HG03571 (cell line): ENCODE data around the gene GBGT1.
A peak's percentile ranks its signal among the peaks of the same experiment; 100 is the strongest.

ENCODE experiments used
- ATAC-seq: cut with Tn5 transposase; IDR thresholded peaks from one replicate; pipeline ENCODE4 v1.9.1; 2021; ENCODE audit not compliant: unreplicated experiment

The GBGT1 gene

DNA sequence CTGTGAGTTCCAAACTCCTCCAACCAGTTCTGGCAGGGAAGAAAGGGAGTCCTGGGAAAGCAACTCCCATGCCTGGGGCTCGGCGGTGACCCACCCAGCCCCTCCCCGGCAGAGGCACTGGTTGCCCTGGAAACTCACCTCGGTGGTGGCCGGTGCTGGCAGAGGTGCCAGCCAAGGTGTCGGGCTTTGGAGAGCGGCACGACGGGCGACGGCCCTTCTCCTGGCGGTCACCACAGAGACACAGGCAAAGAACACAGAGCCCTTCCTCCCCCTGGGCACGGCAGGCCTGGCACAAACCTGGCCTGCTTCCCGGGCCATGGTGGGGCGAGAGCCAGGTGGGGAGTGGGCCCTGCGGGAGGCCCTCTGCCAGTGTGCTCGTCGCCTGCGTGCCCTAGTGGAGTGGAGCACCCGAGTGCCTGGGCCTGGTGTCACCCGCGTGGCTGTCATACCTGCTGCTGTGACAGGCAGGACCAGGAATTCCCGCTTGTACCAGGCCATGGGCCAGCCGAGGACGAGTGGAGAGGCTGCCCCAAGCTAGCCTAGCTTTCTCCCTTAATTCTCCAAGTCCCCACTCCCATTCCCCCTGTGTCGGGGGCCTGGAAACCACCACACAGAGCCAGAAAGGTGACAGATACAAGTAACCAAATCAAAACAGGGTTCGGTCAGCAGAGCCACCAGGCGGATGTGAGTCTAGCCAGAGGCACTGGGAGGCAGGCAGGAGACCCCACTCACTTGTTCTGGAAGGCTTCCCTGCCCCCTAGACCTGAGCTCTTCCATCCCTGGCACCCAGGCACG lies 34.5 kb downstream of the GBGT1 start:
- no peak for ATAC-seq

DNA sequence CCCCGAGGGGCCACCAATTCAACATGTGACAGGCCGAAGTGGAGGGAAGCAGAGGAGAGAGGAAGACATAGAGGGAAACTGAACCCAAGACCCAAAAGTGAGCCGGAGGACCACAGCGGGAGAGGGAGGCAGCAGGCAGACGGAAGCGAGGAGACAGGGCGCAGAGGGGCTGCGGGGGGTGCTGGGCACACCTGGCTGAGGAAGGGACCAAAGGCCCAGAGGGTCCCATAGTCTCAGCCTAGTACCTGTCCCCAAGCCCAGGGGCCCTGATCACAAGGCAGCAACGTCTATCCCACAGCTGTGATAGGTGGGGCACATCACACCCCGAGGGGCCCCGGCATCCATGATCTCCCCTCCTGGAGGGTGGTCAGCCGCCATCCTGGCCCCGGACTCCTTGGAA lies 35.6 kb downstream of the GBGT1 start:
- no peak for ATAC-seq

DNA sequence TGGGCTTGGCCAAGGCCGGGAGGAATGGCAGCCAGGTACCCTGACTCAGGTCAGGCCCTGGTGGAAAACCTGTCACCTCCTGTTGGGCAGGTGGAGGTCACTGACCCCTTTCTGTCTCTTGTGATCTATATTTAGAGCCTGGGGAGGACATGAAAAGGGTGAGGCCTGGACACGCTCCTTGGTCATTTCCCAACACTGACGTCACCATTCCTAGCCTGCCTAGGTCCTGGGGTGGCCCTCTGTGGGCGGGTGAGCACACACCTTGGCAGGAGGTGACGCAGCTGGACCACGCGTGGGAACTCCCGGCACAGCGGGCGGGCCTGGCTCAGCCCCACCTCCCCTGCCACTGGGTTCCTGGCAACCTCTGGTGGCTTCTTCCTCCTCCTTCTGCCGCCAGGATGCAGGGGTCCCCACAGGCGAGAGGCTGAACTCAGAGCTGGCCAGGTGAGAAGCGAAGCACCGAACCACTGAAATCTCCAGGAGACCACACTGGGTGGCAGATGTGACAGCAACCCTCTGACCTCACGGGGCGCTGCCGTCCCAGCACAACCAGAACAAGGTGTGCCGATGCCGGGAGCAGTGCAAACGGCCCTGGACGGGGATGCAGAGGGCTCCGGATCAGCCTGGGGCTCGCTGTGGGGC lies 36.3 kb downstream of the GBGT1 start:
- ATAC-seq = no peak

DNA sequence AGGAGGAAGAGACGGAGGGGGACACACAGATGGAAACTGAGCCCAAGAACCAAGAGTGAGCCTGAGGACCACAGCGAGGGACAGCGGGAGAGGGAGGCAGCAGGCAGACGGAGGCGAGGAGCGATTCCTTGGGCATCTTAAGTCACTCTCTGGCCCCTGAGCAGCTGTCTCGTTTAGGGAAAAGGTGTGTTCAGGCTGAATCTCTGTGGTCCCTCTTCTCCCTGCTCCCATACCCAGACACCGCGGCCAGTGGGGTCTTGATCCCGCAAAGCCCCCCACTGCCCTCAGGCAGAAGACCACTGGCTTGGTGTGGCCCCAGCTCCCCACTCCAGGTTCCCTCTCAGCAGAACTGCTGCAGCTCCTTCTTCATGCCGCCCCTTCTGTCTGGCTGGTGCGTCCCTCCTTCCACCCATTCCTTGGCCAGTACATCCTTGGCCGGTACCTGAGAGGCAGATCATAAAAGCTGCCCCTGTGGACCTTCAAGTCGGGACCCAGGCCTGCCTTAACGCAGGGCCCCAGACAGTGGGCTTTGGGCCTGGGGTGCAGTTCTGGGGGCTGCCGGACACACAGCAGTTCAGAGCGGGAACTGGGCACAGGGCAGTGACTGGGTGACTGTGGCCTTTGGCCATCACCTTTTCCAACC lies 36.9 kb downstream of the GBGT1 start:
- no peak for ATAC-seq

DNA sequence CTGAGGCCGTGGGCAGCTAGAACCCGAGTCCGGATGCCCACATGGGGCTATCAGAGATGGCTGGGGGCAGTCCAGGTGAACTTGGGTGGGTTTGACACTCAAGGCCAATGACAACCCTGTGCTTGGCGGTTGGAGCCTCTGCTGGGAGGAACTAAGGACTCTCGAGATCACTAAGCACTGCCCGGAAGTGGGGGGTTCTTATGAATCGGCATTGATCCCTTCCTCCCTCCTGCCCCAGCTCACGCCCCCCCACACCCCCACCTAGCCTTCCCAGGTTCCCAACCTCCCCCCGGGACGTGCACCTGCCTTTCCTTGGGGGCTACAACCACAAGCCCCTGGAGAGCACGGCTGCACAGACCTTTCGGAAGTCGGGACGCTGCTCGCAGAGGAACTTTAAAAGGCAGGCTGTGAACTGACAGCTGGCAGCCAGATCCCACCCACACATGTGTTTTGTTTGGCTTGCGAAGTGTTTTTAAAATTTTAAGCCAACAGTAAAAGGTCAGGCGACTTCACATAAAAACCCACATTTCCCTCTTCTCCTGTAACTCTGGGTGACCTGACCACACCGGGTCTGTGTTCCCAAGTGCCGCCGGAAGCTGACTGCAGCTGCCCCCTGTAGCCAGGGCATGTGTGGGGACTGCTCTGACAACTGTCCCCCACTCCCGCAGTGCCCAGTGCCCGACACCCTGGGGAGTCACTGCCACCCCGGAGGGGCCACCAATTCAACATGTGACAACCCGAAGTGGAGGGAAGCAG lies 37.6 kb downstream of the GBGT1 start:
- peak; percentile 45 for ATAC-seq

DNA sequence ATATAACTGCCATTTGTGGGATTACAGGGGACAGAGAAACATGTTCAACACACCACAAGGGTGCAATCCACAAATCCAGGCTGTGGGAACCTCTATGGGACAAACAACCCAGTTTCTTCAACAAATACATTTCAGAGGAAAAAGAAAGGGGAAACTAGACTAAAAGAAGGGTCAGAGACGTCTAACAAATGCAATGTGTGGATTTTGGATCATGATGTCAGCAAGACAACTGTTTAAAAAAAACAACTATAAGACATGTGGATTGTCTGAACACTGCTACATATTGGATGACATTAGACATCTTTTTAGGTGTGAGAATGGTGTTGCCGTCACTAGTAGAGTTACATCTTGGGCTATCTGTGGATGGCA lies 38.8 kb downstream of the GBGT1 start:
- no peak for ATAC-seq

DNA sequence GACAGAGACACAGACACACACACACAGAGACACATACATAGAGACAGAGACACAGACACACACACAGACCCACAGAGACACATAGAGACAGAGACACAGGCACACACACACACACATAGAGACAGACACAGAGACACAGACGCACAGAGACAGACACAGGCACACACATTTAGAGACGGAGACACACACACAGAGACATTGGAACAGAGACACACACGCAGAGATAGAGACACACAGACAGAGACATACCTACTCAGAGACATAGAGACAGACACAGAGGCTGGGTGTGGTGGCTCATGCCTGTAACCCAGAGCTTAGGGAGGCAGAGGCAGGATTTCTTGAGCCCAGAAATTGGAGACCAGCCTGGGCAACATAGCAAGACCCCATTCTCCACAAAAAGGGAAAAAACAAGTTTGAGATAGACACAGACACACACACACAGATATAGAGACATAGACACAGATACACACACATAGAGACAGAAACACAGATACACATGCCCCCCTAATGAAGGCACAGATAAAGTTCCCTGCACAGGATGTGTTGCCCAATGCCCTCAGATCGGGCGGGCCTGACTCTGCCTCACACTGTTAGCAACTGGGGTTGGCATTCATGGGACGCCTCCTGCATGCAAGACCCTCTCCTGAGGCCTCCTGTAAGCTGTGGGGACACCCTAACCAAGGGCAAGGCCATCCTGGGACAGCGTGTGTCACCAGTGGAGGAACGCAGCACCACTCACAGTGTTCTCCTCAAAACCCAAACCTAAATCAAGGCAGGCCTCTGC lies 39.4 kb downstream of the GBGT1 start:
- ATAC-seq = no peak

DNA sequence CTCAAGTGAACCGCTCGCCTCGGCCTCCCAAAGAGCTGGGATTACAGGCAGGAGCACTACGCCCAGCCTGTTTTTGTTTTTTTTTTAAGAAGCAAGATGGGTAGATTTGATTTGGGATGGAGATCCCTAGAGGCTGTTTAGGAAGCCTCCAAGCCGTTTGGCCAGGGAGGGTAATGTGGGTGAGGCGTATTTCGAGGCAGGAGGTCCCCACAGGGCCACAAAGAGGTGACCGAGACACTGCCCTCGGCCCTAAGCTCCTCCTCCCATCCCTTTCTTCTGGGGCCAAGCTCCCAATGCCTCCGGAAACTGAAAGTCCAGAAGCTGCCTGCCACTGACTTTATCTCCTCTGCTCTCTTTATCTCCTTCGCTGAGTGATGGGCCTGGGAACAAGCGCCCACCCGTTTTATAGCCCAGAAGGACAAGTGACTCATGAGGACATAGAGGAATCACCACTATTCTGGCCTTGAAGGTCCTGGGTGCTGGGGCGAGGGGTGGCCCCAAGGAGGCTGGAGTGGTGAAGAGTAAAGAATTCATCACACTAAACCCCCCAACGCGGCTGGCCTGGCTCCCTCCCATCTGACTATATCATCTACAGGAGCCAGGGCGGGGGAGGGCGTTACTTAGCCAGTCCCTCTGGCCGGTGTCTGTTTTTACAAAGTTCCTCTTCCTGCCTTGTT lies 40.6 kb downstream of the GBGT1 start:
- ATAC-seq = no peak

DNA sequence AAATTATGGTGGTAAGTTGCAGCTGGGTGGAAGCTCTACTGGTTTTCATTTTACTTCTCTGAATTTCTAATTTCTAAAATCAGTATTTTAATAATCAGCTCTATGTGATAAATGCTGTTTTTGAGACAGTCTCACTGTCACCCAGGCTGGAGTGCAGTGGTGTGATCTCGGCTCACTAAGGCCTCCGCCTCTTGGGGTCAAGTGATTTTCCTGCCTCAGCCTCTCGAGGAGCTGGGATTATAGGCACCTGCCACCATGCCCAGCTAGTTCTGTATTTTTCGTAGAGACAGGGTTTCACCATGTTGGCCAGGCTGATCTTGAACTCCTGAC lies 41.1 kb downstream of the GBGT1 start:
- ATAC-seq = no peak

DNA sequence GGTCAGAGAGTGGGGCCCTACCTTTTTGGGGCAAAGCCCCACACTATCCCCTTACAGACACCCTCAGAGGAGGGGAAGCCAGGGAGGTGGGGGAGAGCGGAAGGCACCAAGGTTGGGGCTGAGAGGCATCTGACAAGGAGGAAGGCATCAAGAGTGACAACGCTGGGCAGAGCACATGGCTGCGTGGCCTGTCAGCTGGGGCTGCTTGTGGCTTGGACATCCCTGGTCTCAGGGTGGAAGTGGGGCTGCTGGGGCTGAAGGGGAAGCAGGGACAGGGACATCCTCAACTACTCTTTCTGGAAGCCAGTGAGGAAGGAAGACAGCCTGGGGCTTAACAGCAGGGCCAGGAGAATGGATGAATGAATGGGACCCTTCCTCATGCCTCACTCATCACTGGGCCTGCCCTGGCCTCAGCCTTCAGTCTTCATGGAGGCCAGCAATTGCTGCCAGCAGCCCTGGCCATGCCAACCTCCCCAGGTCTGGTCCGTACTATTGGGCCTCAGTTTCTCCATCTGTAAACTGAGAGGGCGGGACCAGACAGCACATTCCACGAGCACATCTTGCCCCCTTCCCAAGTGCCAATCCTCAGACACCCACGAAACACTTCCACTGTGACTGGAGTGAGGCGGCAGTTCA lies 41.7 kb downstream of the GBGT1 start:
- no peak for ATAC-seq

DNA sequence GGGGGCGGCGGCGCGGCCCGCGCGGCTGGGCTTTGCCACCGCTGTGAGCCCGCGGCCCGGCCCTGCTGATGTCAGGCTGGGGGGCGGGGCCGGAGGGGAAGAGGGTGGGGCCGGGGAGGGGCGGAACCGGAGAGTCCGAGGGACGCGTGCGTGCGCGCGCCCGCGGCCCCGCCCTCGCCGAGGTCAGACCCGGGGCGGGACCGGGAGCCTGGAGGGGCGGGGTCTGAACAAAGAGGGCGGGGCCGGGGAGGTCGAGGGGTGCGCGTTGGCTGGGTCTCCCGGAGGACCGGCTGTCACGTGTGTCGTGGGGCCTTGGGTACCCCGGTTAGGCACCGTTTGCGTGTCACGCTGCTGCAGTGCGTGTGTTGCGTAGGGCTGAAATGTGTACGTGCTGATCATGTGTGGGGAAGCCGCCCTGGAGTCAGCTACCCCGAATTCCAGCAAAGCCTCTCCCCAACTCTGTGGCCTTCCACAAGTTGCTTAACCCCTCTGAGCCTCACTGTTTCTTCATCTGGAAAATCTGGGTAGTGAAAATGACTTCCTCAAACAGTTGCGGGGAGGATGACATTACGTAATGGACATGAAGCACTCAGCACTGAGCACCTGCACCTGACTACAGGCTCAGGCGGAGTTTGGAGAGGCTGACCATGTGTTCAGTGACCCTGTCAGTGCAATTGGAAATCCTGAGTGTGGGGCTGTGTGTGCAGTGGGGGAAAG lies 42.4 kb downstream of the GBGT1 start, which contains the start of gene RALGDS:
RALGDS (minus strand) TSS at position 43 of the 717 bp plus-strand sequence. CDS start 86 bp downstream, outside the sequence.
- peak; percentile 52 for ATAC-seq

DNA sequence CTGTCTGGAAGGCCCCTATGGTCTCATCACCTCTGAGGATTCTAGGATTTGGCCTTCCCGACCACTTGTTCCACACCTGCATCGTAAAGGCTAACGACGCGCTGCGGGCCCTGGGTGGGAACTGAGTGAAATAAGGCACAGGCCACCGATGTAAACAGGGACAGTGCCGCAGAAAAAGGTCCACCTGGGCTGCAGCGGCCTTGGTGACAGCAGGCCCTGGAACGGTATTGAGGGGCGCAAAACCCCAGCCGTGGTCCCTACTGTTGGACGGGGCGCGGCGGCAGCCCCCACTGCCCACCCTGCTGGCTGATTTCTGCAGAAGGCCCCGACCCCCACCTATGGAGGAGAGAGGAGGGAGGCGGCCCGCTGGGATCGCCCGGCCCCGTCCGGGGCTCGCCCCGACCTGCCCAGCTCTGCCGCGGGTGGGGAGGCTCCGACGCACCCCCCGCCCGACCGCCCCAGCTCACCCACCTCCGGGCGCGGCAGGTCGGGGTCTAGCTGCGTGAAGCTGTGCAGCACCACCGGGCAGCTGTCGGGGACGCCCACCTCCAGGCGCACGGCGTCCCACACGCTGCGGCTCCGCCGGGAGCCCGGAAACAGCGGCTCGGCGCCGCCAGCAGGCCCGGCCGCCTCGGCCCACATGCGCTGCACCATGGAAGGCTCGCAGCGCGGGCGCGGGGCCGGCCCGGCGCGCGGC lies 43.1 kb downstream of the GBGT1 start:
- peak; percentile 10 for ATAC-seq

DNA sequence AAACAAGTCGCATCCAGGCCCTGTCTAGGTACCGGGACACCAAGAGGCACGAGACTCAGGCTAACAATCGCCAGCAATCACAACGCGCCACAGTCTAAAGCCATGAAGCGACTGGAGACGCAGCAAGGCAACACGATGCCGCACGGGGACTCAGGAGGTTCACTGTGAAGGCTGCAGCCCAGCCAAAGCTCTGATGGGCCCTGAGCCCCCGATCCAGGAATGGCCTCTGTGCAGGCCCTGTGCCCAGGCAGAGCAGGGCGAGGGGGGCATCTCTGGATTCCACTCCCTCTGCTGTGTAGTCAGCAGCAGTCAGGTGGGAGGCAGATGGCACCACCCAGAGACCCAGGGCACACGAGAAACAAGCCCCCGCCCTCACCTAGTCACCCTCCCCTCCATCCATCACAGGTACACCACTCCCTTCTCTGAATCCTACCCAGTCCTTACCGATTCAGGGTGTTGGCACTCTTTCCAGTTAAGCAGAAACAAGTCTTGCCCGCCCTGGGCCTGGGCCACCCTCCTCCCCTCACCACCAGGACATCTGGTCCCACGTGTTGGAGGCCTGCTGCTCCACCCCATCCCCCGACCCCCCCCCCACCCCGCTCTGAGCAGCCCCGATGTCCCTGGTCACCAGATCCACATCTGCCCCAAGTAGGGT lies 43.7 kb downstream of the GBGT1 start:
- ATAC-seq = no peak

DNA sequence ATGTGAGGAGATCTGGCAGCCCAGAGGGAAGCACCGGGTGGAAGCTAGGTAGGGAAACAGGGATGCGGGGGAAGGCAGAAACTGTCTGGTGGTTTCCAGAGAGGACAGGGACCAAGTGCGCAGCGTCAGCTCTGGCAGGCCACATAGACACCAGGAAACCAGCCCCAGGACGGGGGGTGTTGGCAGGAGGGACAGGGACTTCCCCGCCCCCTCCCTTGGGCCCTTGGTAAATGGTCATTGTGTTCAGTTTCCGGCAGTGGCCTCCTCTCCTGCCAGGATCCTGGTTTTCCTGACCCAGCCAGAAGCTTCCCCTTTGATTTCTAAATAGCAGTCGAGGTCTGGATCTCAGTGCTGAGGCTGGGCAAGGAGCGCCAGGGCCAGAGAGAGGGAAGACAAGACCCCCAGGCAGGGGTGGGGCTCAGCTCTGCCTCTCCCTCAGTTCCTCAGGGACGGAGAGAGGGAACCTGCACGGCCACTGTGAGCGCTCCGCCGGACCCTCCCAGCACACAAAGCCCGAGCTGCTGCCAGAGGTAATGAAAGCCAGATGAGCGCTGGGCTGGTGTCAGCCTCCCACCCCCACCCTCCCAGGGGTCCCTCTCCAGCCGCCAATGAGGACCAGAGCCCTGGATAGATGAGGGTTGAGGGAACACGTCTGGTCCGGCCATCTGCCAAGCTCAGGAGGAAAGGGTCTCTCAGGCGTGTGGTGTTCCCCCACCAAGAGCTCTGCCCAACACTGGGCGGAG lies 44.4 kb downstream of the GBGT1 start:
- no peak for ATAC-seq

DNA sequence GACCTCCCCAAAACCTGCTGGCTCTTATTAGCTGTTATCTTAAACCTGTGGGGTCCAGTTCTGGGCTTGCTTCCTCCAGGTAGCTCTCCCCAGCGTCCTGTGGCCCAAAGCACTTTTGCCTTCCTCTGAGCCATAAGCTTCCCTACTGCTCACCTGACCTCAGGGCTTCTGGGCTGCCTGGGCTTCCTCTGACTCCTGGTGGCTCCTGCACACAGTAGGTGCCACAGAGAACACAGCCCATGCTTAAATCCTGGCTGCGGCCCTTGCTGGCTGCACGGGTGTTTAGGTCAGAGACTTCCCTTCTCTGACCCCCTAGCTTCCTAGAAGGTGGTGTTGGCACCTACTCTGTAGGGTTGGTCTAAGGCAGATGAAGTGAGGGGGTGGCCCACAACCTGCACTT lies 45.1 kb downstream of the GBGT1 start:
- no peak for ATAC-seq

DNA sequence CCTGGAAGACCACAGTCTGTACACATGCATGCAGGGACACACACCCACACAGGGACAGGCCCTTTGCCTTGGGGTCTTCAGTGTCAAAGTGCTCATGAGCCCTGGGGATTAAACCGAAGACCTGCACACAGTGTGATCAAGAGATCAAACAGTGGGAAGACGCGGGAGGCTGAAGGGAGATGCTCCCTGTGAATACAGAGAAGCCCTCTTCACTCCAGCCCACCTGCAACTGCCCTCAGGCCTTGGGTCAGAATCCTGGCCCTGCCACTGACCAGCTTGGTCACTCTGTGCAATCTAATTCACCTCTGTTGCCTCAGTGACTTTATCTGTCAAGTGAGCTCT lies 45.6 kb downstream of the GBGT1 start:
- no peak for ATAC-seq
